C4-2B (cell line): ENCODE data around the gene CDHR3.

Experiments used
- ZFX ChIP-seq: fragments of 450-650 bp; IDR thresholded peaks from 2 replicates; pipeline ENCODE4 v1.6.1; 2017
- TF ChIP-seq, protein P1 (sequence below): fragments of 450-650 bp; conservative IDR thresholded peaks from 2 replicates; pipeline ENCODE4 v1.5.1; 2017; ENCODE audit warnings: mild to moderate bottlenecking

DNA sequence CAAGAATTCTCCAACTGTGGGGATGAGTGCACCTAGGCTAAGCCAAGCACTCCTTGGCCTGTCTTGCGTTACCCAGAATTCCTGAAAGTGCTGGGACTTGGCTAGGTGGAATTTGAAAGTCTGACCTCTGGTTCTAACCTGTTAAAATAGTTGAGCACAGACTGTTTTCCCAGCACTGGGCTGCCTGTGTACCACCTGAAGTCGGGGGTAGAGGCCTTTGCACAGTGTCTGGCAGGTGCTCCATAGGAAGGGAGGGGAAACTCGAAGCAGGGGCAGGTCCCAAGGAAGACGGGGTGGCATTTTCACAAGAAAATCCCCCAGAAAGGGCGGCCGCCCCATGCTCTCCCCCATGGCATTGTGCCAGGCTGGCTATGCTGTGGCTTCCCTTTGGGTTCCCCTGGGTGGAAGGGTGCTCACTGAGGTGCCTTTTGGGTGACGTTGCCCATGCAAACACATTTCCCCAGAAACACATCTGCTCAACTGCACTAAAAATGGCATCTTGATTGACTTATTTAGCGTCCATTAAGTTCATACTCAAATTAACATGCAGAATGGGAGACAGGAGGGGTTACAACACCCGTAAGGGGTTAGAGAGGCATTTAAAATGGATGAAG is 86.2 kb downstream of the CDHR3 start:
- TF ChIP-seq, protein P1, sequence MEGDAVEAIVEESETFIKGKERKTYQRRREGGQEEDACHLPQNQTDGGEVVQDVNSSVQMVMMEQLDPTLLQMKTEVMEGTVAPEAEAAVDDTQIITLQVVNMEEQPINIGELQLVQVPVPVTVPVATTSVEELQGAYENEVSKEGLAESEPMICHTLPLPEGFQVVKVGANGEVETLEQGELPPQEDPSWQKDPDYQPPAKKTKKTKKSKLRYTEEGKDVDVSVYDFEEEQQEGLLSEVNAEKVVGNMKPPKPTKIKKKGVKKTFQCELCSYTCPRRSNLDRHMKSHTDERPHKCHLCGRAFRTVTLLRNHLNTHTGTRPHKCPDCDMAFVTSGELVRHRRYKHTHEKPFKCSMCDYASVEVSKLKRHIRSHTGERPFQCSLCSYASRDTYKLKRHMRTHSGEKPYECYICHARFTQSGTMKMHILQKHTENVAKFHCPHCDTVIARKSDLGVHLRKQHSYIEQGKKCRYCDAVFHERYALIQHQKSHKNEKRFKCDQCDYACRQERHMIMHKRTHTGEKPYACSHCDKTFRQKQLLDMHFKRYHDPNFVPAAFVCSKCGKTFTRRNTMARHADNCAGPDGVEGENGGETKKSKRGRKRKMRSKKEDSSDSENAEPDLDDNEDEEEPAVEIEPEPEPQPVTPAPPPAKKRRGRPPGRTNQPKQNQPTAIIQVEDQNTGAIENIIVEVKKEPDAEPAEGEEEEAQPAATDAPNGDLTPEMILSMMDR = no peak
- no peak for TF ChIP-seq ZFX
